Stimulated activated naive CD4-positive, alpha-beta T cell treated with Interleukin-2 at 50 U/mL for 16 hours (primary cell): ENCODE results near the gene FAM209A.
"Not testable (repeated sequence)": the region's sequence is repeated elsewhere in the genome, so short reads cannot be mapped to it uniquely, and the experiment has no call there.

Source experiments
- DNase-seq: peaks from one replicate; lab custom pipeline; 2025; lab: John Stamatoyannopoulos, UW

FAM209A gene

DNA sequence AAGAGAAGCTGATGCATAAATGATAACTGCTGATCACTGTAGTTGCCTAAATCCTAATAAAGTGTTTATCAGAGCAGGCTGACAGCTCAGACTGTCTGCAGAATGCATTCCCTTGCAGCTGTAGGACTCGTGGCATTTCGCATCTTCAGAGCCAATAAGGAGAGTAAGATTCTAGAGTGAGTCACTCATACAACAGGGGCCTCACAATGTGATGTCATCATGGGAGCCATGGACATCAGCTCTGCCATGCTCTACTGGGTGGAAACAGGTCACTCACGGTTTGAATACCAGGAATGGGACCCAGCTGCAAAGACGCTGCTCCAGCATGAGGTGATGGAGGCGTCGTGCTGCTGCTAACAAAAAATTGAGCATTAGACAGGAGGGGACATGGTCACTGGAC lies 15.9 kb downstream of the FAM209A start:
- no peak for DNase-seq

DNA sequence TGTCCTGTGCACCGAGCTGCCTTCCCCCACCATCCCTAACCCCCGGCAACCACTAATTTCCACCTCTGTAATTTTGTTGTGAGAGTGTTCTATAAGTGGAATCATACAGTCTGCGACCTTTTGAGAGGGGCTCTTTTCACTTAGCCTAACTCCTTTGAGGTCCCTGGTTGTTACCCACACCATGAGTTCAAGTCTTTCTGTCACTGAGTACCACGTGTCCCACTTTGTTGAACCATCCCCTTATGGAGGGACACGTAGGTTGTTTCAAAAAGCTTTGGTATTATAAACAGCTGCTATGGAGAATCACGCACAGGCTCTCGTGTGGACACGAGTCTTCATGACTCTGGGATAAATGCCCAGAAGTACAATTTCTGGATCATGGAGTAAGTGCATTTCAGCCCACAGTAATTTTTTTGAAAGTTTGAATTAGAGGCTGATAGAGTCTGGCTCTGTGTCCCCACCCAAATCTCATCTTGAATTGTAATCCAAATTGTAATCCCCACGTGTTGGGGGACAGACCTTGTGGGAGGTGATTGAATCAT lies 18.0 kb downstream of the FAM209A start:
- no peak for DNase-seq

DNA sequence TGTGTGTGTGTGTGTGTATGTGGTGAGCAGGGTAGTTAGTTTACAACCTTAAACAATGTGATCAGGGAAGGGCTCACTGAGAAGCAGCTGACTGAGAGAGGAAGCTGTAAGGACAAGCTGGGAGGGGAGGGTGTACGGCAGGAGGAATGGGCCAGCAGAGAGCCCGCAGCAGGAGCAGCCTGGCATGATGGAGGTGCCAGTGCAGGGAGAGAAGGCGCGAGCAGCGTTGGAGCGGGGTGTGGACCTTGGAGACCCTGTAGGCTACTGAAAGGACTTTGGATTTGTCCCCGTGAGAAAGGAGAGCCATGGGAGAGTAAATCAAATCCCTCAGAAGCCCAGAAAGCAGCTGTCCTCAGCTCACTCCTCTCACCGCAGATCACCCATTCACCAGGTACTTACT lies 27.0 kb downstream of the FAM209A start:
- no peak for DNase-seq

DNA sequence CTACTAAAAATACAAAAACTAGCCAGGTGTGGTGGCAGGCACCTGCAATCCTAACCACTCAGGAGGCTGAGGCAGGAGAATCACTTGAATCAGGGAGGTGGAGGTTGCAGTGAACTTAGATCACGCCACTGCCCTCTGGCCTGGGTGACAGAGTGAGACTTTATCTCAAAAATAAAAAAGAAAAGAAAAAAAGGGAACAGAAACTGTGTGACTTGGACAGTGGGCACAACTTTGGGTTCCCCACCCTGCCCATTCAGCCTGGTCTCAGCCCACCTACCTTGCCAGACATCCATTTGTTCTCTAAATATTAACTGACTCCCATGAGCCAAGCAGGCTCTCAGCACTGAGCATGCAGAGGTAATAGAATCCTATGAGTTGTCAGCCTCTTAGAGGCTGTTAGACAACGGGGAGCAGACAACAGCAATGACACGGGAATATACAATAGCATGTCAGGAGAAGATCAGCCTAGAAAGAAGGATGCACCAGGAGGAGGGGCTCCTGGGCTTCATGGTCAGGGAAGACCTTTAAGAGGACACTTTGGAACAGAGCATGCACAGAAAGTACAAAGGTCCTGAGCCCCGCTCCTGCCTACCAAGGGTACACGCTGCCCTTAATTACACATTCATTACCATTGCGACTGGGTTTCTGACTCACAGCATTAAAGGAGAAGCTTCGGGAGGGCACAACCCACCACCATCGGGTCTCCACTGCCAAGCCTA lies 28.5 kb downstream of the FAM209A start:
- DNase-seq: no peak

DNA sequence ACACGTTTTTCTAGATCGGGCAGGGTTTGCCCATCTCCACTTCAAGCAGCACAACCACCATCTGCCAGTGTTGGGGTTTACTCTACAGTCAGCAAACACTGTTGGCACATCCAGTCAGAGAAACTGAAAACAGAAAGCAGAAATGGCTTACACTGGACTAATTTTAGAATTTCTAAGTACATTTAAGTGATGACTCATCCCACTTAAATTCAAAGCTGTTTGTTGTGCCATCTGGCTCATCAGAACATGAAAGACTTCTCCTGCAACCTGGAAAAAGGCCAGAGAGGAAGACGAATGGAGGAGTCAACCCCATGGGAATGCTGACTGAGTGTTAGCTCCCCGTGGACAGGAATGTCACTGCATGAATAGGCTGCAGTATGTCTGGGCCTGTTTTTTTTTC lies 30.3 kb downstream of the FAM209A start:
- DNase-seq: no peak

DNA sequence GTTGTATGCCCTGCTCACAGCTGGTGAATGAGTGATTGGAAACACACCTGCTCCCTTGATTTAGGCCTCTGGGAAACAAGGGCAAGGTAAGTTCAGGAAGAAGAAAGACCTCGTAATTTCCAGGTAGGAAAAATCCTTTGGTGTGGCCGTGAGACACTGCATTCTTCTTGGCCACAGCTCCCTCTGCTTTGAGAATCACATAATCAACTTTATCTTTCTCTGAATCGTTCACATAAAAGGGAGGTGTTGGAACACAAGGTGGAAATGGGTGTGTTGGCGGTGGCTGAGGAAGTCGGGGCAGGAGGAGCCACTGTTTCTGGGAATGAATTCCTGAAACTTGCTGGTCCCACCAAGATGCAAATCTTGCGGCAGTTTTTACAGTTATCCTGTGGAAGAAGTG lies 34.4 kb downstream of the FAM209A start:
- no peak for DNase-seq

DNA sequence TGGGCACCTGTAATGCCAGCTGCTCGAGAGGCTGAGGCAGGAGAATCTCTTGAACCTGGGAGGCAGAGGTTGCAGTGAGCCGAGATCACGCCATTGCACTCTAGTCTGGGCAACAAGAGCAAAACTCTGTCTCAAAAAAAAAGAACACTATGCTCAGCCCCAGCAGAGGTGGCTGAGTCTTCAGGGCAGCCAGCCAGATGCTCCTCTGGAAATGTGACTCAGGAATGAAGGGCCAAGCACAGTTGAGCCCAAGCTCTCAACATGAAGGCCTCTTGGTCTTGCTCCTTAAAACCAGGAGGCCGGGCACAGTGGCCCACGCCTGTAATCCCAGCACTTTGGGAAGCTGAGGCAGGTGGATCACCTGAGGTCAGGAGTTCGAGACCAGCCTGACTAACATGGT lies 40.0 kb downstream of the FAM209A start:
- DNase-seq: not testable (repeated sequence)

DNA sequence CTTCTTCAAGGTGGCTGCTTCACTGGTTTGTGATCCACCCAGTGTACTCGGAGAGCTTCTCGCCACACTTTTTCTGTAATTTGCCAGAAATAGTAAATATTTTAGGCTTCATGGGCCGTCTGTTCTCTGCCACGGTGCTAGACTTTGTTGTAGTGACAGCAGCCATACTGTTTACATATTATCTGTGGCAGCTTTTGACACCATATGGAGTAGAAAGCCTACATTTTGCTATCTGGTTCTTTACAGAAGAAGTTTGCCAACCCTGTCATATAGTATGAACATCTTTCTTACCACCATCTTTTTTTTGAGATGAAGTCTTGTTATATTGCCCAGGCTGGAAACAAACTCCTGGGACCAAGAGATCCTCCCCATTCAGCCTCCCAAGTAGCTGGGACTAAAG lies 41.0 kb downstream of the FAM209A start:
- DNase-seq: no peak

DNA sequence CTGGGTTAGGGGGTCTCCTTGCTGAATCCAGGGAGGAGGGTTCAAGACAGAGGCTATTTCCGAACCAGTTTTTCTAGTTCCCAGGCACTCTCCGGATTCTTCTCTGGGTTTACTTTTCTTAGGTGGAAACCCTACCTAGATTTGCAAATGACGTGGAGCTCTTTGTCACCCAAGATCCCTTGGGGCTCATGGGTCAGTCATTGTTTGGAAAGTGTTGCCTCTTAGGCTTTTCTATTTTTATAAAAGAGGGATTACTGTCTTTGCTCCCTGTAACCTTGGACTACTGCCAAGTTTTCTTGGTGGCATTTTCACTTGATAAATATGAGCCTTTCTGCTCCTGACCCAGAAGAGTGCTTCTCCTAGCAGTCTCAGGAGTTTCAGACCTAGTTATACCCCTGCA lies 42.1 kb downstream of the FAM209A start:
- no peak for DNase-seq

DNA sequence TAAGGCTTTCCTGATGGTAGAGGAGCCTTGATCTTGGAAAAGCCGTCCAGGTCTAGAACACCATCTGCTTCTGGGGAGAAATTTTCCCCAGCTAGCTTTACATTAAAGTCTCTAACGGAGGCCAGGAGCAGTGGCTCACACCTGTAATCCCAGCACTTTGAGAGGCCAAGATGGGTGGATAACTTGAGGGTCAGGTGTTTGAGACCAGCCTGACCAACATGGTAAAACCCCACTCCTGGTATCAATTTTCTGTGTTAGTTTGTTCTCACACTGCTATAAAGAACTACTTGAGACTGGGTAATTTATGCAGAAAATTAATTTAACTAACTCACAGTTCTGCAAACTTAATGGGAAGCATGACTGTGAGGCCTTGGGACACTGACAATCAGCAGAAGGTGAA lies 46.3 kb downstream of the FAM209A start:
- DNase-seq: no peak

DNA sequence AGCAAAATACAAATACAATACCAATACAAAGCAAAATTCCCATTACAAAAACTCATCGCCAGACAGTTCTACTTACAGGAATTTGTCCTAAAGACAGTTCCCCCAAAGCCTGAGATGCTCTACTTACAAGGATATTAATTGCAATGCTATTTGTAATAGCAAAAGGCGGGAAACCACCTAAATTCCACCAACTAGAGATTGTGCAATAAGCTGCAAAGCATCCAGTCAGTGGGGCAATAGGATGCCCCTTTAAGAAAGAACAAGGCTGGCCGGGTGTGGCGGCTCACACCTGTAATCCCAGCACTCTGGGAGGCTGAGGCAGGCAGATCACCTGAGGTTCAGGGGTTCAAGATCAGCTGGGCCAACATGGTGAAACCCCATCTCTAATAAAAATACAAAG lies 47.6 kb downstream of the FAM209A start:
- DNase-seq: no peak

DNA sequence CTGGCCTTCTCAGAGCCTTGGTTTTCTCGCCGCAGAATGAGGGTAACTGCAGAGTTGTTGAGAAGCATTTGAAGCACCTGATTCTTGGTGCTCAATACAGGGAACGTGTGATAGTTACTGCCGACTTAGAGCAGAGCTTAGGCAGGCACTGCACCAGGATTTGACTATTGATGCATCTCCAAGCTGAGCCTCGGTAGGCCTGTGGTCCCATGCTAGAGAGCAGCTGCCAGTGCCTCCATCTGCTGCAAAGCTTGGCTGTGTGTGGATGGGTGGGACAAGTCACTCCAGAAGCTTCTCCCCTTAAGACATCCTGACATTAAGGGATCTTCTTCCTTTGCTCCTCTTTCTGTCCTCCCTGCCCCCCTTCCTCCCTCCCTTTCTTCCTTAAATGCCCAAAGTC lies 49.4 kb downstream of the FAM209A start:
- no peak for DNase-seq

DNA sequence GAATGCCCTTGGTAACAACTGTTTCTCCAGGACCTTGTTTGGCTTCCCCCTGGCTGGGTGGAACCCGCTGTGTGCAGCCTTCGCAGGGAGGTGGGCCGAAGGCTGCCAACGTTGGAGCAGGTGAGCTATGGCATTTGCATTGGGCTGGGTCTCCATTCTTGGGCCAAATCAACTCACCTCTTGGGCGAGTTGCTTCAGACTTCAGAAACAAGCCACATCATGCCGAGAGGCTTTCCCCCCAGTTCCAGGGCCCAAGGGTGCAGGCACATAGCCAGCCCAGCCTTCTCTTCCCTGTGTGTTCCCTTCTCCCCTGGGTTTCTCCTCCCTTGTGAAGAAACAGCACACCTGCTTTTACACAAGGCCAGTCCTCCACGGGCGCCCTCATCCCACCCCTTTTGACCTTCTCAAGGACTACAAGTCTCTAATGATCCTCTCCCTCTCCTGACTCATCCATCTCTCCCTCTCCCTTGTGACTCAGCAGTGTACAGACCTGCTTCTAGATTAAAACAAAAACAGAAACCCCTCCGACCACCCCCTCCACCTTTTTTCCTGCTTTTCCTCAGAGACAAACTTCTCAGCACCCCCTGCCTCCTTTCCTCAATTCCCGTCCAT lies 50.1 kb downstream of the FAM209A start:
- no peak for DNase-seq

DNA sequence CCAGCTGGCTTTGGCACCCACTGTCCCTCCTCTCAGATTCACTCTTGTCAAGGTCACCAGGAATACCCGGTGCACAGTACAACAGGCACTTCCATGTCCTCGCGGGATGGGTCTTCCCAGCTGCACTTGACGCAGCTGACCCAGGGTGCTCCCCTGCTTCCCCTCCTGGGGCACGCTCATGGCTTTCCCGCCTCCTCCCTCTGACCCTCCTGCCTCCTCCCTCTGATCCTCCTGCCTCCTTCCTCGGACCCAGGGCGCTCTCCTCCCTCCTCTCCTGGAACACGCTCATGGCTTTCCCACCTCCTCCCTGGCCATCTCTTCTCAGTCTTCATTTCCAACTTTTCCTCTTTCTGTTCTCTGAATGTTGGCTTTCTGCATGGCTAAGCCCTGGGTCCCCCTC lies 50.6 kb downstream of the FAM209A start:
- no peak for DNase-seq
